ENCODE results near the gene TBCD. TPM values are rescaled to one million over a fixed set of nuclear protein-coding genes. Genes with fewer than 3 reads are reported as not detected.

The TBCD gene
- total RNA-seq, 1 experiment from 2014 or later: 173 TPM

DNA sequence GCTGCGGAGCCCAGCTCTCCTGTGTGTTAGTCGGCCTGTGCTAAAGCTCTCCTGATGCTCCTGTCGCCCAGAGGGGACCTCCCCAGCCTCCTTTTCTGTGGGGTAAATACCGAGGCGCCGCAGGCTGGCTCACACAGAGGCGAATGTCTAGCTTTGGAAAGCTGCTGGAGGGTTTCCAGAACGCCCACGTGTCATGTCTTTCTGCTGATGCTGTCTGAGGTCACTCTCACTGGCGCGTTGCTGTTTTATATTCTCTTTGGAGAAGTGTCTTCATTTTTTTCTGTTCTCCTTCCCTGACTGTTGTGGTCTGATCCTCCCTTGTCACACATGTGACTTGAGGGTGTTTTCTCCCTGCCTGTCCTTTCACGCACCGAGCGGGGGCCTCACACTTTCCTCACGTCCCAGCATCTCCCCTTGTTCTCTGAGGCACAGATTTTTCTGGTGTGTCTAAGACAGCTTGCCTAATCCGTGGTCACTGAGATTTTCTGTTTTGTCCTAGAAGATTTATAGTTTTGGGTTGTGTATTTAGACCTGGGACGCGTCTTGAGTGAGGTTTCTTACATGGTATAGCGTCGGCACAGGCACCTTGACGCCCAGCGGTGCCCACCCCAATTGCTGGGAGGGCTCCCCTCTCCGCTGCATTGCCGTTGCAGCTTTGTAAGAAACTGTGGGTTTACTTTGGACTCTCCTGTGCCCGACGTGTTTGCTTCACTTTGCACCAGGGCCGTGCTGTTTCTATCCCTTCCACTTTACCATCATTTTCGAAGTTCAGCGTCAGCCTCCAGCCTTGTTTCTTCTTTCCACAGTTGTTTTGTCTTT lies 180.0 kb downstream of the TBCD start:
- H3K27me3 Mint-ChIP-seq (ENCODE audit: low read depth): no peaks in the 10 kb centered on the region
- DNase-seq (ENCODE audit: low spot score): peak; percentile 2
- no peak overlapping the region for H3K4me3 Mint-ChIP-seq
- no peaks in the 10 kb centered on the region for H3K9me3 Mint-ChIP-seq
- H3K27ac Mint-ChIP-seq: peak overlapping the region; percentile 88
- ChIA-PET CTCF (interaction anchor here (1.8 to 2.7 kb wide), 2 partner anchors 14 to 150 kb away, joined by 5 to 12 read pairs; no protein-coding TSS in a partner anchor), POLR2A (no interaction called here)
- ATAC-seq: no peak
- no peaks in the 10 kb centered on the region; the same call in 1 of the 2 replicates for H3K4me1 Mint-ChIP-seq
- peaks cover 62% of the 10 kb centered on the region for H3K36me3 Mint-ChIP-seq
- TF ChIP-seq NR2C2 (CRISPR knock-in tag; IDR thresholded peaks at IDR 0.05): no peak
- TF ChIP-seq, protein P1, sequence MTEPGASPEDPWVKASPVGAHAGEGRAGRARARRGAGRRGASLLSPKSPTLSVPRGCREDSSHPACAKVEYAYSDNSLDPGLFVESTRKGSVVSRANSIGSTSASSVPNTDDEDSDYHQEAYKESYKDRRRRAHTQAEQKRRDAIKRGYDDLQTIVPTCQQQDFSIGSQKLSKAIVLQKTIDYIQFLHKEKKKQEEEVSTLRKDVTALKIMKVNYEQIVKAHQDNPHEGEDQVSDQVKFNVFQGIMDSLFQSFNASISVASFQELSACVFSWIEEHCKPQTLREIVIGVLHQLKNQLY (CRISPR knock-in tag; IDR thresholded peaks at IDR 0.05): no peak
- TF ChIP-seq, protein P2, sequence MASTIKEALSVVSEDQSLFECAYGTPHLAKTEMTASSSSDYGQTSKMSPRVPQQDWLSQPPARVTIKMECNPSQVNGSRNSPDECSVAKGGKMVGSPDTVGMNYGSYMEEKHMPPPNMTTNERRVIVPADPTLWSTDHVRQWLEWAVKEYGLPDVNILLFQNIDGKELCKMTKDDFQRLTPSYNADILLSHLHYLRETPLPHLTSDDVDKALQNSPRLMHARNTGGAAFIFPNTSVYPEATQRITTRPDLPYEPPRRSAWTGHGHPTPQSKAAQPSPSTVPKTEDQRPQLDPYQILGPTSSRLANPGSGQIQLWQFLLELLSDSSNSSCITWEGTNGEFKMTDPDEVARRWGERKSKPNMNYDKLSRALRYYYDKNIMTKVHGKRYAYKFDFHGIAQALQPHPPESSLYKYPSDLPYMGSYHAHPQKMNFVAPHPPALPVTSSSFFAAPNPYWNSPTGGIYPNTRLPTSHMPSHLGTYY (CRISPR knock-in tag; IDR thresholded peaks at IDR 0.05): no peak
- TF ChIP-seq, protein P3, sequence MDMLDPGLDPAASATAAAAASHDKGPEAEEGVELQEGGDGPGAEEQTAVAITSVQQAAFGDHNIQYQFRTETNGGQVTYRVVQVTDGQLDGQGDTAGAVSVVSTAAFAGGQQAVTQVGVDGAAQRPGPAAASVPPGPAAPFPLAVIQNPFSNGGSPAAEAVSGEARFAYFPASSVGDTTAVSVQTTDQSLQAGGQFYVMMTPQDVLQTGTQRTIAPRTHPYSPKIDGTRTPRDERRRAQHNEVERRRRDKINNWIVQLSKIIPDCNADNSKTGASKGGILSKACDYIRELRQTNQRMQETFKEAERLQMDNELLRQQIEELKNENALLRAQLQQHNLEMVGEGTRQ (CRISPR knock-in tag; IDR thresholded peaks at IDR 0.05): no peak
- TF ChIP-seq, protein P4, sequence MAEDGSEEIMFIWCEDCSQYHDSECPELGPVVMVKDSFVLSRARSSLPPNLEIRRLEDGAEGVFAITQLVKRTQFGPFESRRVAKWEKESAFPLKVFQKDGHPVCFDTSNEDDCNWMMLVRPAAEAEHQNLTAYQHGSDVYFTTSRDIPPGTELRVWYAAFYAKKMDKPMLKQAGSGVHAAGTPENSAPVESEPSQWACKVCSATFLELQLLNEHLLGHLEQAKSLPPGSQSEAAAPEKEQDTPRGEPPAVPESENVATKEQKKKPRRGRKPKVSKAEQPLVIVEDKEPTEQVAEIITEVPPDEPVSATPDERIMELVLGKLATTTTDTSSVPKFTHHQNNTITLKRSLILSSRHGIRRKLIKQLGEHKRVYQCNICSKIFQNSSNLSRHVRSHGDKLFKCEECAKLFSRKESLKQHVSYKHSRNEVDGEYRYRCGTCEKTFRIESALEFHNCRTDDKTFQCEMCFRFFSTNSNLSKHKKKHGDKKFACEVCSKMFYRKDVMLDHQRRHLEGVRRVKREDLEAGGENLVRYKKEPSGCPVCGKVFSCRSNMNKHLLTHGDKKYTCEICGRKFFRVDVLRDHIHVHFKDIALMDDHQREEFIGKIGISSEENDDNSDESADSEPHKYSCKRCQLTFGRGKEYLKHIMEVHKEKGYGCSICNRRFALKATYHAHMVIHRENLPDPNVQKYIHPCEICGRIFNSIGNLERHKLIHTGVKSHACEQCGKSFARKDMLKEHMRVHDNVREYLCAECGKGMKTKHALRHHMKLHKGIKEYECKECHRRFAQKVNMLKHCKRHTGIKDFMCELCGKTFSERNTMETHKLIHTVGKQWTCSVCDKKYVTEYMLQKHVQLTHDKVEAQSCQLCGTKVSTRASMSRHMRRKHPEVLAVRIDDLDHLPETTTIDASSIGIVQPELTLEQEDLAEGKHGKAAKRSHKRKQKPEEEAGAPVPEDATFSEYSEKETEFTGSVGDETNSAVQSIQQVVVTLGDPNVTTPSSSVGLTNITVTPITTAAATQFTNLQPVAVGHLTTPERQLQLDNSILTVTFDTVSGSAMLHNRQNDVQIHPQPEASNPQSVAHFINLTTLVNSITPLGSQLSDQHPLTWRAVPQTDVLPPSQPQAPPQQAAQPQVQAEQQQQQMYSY (CRISPR knock-in tag; IDR thresholded peaks at IDR 0.05): no peak

DNA sequence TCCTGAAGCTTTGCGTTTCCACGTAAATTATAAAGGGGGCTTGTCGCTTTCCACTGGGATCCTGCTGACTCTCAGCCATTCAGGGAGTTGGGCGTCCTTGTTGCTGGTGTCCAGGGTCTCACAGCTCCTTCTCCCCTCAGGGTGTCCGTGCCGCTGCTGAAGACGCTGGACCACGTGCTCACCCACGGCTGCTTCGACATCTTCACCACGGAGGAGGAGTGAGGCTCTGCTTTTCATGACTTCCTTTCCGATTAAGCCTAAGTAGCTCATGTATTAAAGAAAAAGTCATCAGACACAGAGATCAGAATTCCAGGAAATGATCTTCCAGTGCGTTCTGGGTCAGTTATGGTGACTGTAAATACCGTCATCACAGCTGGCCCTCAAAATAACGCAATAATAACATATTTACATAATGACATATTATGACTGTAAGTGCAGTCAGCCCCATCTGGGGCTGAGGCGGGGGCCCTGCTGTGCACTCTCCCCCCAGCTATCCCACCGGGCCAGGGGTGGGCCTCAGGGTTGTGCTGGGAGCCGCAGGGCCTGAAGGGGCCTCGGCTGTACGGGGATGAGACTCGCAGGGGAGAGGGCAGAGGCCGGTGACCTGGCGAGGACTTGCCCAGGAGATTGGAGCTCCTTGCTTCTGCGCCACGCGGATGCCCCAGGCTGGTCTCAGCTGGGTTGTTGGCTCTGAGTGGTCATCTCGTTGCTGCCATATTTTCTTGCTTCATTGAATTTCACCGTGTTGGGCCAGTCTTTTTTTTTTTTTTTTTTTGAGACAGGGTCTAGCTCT lies 180.8 kb downstream of the TBCD start:
- CTCF ChIA-PET: interaction anchor here (1.5 to 2.7 kb wide), 4 partner anchors 8 to 265 kb away, joined by 4 to 12 read pairs (median 5); no protein-coding TSS in a partner anchor
- H3K27me3 Mint-ChIP-seq (ENCODE audit: low read depth): no peaks in the 10 kb centered on the region
- peaks cover 57% of the 10 kb centered on the region for H3K36me3 Mint-ChIP-seq
- no peaks in the 10 kb centered on the region; the same call in 1 of the 2 replicates for H3K4me1 Mint-ChIP-seq
- no peak overlapping the region for H3K4me3 Mint-ChIP-seq
- H3K27ac Mint-ChIP-seq: peak overlapping the region; percentile 86; the same call in 1 of the 2 replicates
- ATAC-seq (no peak), DNase-seq (ENCODE audit: low spot score) (peak; percentile 1)
- no peaks in the 10 kb centered on the region for H3K9me3 Mint-ChIP-seq
- POLR2A ChIA-PET: no interaction called here
- TF ChIP-seq EMX1 (CRISPR knock-in tag; IDR thresholded peaks at IDR 0.05): no peak
- no peak for TF ChIP-seq MXD4 (CRISPR knock-in tag; IDR thresholded peaks at IDR 0.05; ENCODE audit: borderline replicate concordance)
- TF ChIP-seq TP53 (CRISPR knock-in tag; IDR thresholded peaks at IDR 0.05): no peak
- TF ChIP-seq, protein P5, sequence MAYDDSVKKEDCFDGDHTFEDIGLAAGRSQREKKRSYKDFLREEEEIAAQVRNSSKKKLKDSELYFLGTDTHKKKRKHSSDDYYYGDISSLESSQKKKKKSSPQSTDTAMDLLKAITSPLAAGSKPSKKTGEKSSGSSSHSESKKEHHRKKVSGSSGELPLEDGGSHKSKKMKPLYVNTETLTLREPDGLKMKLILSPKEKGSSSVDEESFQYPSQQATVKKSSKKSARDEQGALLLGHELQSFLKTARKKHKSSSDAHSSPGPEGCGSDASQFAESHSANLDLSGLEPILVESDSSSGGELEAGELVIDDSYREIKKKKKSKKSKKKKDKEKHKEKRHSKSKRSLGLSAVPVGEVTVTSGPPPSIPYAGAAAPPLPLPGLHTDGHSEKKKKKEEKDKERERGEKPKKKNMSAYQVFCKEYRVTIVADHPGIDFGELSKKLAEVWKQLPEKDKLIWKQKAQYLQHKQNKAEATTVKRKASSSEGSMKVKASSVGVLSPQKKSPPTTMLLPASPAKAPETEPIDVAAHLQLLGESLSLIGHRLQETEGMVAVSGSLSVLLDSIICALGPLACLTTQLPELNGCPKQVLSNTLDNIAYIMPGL (CRISPR knock-in tag; IDR thresholded peaks at IDR 0.05): no peak
- no peak for TF ChIP-seq ELF4 (CRISPR knock-in tag; IDR thresholded peaks at IDR 0.05; ENCODE audit: low read depth)
- TF ChIP-seq ZNF423 (CRISPR knock-in tag; IDR thresholded peaks at IDR 0.05): no peak
- no peak for TF ChIP-seq TCF7 (CRISPR knock-in tag; IDR thresholded peaks at IDR 0.05; ENCODE audit: low read depth)
- TF ChIP-seq, protein P6, sequence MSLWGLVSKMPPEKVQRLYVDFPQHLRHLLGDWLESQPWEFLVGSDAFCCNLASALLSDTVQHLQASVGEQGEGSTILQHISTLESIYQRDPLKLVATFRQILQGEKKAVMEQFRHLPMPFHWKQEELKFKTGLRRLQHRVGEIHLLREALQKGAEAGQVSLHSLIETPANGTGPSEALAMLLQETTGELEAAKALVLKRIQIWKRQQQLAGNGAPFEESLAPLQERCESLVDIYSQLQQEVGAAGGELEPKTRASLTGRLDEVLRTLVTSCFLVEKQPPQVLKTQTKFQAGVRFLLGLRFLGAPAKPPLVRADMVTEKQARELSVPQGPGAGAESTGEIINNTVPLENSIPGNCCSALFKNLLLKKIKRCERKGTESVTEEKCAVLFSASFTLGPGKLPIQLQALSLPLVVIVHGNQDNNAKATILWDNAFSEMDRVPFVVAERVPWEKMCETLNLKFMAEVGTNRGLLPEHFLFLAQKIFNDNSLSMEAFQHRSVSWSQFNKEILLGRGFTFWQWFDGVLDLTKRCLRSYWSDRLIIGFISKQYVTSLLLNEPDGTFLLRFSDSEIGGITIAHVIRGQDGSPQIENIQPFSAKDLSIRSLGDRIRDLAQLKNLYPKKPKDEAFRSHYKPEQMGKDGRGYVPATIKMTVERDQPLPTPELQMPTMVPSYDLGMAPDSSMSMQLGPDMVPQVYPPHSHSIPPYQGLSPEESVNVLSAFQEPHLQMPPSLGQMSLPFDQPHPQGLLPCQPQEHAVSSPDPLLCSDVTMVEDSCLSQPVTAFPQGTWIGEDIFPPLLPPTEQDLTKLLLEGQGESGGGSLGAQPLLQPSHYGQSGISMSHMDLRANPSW (CRISPR knock-in tag; conservative IDR thresholded peaks at IDR 0.05; ENCODE audit: low read depth): no peak
- TF ChIP-seq, protein P7, sequence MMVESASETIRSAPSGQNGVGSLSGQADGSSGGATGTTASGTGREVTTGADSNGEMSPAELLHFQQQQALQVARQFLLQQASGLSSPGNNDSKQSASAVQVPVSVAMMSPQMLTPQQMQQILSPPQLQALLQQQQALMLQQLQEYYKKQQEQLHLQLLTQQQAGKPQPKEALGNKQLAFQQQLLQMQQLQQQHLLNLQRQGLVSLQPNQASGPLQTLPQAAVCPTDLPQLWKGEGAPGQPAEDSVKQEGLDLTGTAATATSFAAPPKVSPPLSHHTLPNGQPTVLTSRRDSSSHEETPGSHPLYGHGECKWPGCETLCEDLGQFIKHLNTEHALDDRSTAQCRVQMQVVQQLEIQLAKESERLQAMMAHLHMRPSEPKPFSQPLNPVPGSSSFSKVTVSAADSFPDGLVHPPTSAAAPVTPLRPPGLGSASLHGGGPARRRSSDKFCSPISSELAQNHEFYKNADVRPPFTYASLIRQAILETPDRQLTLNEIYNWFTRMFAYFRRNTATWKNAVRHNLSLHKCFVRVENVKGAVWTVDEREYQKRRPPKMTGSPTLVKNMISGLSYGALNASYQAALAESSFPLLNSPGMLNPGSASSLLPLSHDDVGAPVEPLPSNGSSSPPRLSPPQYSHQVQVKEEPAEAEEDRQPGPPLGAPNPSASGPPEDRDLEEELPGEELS (CRISPR knock-in tag; IDR thresholded peaks at IDR 0.05): no peak
